ENCODE data around the gene TCF12. TPM values are rescaled to one million over a fixed set of nuclear protein-coding genes. Genes with fewer than 3 reads are reported as not detected.

The TCF12 gene
- total RNA-seq, 1 donor from 2014 or later: 112 TPM

DNA sequence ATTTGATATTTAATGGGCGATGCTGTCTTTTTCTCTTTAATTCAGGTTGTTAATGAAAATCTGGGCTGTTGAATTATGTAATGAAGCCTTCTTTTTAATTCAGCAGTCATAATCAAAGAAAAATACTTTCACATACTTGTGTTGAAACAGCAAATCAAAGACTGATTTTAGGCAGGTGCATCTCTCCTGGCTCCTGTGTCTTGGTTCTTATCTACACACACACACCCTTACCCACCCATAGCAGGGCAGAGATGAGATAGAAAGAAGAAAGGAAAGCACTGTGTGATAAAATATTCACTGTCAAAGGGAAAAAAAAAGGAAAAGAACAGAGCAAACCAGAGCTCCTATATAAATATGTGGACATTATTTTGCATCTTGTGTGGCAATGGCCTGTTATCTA lies 327.3 kb downstream of the TCF12 start:
- Histone ChIP-seq H3K79me2 (ENCODE audit: insufficient read depth, low read length) (peaks cover 2% of the 10 kb centered on the region), H3K4me2 (ENCODE audit: low read length) (no peak overlapping the region), H4K20me1 (ENCODE audit: insufficient read depth, low read length) (no peaks in the 10 kb centered on the region), H3K4me3 (ENCODE audit: insufficient read depth, low read depth, low read length) (no peak overlapping the region), H3K36me3 (ENCODE audit: insufficient read depth, low read length) (peaks cover 32% of the 10 kb centered on the region), H2AFZ (ENCODE audit: low read depth, low read length) (no peak overlapping the region), H3K27me3 (ENCODE audit: insufficient read depth, low read length) (no peaks in the 10 kb centered on the region), H3K9ac (ENCODE audit: low read length) (no peak overlapping the region), H3K27ac (ENCODE audit: low read depth, low read length) (no peak overlapping the region), H3K9me3 (ENCODE audit: insufficient read depth, low read depth, low read length) (no peaks in the 10 kb centered on the region), H3K4me1 (ENCODE audit: insufficient read depth, low read length) (no peaks in the 10 kb centered on the region)
- Mint-ChIP-seq H3K4me3 (ENCODE audit: unreplicated experiment) (no peak overlapping the region), H3K9me3 (ENCODE audit: unreplicated experiment) (no peaks in the 10 kb centered on the region), H3K4me1 (ENCODE audit: low read depth, unreplicated experiment) (peaks cover 21% of the 10 kb centered on the region), H3K27ac (ENCODE audit: unreplicated experiment) (peak overlapping the region; percentile 63), H3K36me3 (ENCODE audit: low read depth, unreplicated experiment) (no peaks in the 10 kb centered on the region), H3K27me3 (ENCODE audit: low read depth, unreplicated experiment) (no peaks in the 10 kb centered on the region)
- DNase-seq (ENCODE audit: low read depth) (no peak), FAIRE-seq (no peak)
- no peak for TF ChIP-seq EZH2 (IDR thresholded peaks at IDR 0.05; ENCODE audit: insufficient read depth, low read length)
- TF ChIP-seq, protein P1, sequence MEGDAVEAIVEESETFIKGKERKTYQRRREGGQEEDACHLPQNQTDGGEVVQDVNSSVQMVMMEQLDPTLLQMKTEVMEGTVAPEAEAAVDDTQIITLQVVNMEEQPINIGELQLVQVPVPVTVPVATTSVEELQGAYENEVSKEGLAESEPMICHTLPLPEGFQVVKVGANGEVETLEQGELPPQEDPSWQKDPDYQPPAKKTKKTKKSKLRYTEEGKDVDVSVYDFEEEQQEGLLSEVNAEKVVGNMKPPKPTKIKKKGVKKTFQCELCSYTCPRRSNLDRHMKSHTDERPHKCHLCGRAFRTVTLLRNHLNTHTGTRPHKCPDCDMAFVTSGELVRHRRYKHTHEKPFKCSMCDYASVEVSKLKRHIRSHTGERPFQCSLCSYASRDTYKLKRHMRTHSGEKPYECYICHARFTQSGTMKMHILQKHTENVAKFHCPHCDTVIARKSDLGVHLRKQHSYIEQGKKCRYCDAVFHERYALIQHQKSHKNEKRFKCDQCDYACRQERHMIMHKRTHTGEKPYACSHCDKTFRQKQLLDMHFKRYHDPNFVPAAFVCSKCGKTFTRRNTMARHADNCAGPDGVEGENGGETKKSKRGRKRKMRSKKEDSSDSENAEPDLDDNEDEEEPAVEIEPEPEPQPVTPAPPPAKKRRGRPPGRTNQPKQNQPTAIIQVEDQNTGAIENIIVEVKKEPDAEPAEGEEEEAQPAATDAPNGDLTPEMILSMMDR (IDR thresholded peaks at IDR 0.05; ENCODE audit: insufficient read depth, low read depth, low read length): no peak

DNA sequence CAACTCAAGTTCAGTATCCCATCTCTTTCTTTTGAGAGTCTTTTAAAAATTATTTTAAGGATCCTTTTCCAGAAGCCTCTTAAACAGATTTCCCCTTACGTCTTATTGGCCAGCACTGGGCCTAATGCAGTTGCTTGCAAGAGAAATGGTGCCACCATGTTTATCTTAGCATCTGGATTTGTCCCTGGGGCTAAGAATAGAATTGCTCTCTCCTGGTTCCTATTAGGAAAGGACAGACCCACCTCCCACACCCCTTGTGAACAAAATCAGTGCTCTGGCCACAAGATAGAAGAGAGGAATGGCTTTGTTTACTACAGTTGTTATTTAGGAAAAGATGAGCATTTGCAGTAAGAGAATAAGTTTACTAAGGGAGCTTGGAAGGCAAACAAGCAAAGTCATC lies 329.6 kb downstream of the TCF12 start:
- no peaks in the 10 kb centered on the region for H3K27me3 ChIP-seq (ENCODE audit: insufficient read depth, low read length)
- H2AFZ ChIP-seq (ENCODE audit: low read depth, low read length): no peak overlapping the region
- no peak for DNase-seq (ENCODE audit: low read depth)
- H3K27ac Mint-ChIP-seq (ENCODE audit: unreplicated experiment): no peak overlapping the region
- no peak for TF ChIP-seq EZH2 (IDR thresholded peaks at IDR 0.05; ENCODE audit: insufficient read depth, low read length)
- TF ChIP-seq, protein P1 (IDR thresholded peaks at IDR 0.05; ENCODE audit: insufficient read depth, low read depth, low read length): no peak
- no peak for FAIRE-seq
- no peak overlapping the region for H3K4me2 ChIP-seq (ENCODE audit: low read length)
- no peaks in the 10 kb centered on the region for H4K20me1 ChIP-seq (ENCODE audit: insufficient read depth, low read length)
- H3K4me1 Mint-ChIP-seq (ENCODE audit: low read depth, unreplicated experiment): peaks cover 21% of the 10 kb centered on the region
- no peak overlapping the region for H3K27ac ChIP-seq (ENCODE audit: low read depth, low read length)
- H3K9me3 Mint-ChIP-seq (ENCODE audit: unreplicated experiment): no peaks in the 10 kb centered on the region
- H3K9me3 ChIP-seq (ENCODE audit: insufficient read depth, low read depth, low read length): peaks cover 2% of the 10 kb centered on the region
- H3K79me2 ChIP-seq (ENCODE audit: insufficient read depth, low read length): no peaks in the 10 kb centered on the region
- no peak overlapping the region for H3K4me3 Mint-ChIP-seq (ENCODE audit: unreplicated experiment)
- H3K4me1 ChIP-seq (ENCODE audit: insufficient read depth, low read length): peaks cover 5% of the 10 kb centered on the region
- no peaks in the 10 kb centered on the region for H3K27me3 Mint-ChIP-seq (ENCODE audit: low read depth, unreplicated experiment)
- no peak overlapping the region for H3K4me3 ChIP-seq (ENCODE audit: insufficient read depth, low read depth, low read length)
- no peak overlapping the region for H3K9ac ChIP-seq (ENCODE audit: low read length)
- peaks cover 32% of the 10 kb centered on the region for H3K36me3 ChIP-seq (ENCODE audit: insufficient read depth, low read length)
- H3K36me3 Mint-ChIP-seq (ENCODE audit: low read depth, unreplicated experiment): peaks cover 2% of the 10 kb centered on the region

DNA sequence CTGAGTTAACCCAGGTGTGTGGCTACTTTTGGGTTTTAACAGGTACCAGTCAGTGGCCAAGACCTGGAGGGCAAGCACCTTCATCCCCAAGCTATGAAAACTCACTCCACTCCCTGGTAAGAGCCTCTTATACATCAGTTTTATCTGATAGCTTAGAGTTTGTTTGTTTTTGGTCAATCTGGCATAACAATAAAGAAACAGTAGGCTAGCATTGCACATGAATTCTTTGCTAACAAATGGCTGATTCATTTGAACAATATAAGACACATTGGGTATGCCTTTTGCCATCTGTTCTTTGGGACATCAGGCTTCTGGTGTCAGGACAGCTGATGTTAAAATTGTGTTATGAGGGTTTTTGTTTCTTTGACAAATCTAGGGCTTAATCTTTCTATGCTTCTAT lies 332.9 kb downstream of the TCF12 start:
- no peak overlapping the region for H3K4me3 Mint-ChIP-seq (ENCODE audit: unreplicated experiment)
- TF ChIP-seq EZH2 (IDR thresholded peaks at IDR 0.05; ENCODE audit: insufficient read depth, low read length): no peak
- TF ChIP-seq, protein P1 (IDR thresholded peaks at IDR 0.05; ENCODE audit: insufficient read depth, low read depth, low read length): no peak
- peak; percentile 43 for DNase-seq (ENCODE audit: low read depth)
- Histone ChIP-seq H3K4me3 (ENCODE audit: insufficient read depth, low read depth, low read length) (no peak overlapping the region), H3K36me3 (ENCODE audit: insufficient read depth, low read length) (peaks cover 26% of the 10 kb centered on the region), H3K79me2 (ENCODE audit: insufficient read depth, low read length) (no peaks in the 10 kb centered on the region), H3K27me3 (ENCODE audit: insufficient read depth, low read length) (no peaks in the 10 kb centered on the region), H3K27ac (ENCODE audit: low read depth, low read length) (peak overlapping the region; percentile 49), H3K4me2 (ENCODE audit: low read length) (peak overlapping the region; percentile 65), H4K20me1 (ENCODE audit: insufficient read depth, low read length) (no peaks in the 10 kb centered on the region), H3K9ac (ENCODE audit: low read length) (peak overlapping the region; percentile 24), H2AFZ (ENCODE audit: low read depth, low read length) (no peak overlapping the region), H3K9me3 (ENCODE audit: insufficient read depth, low read depth, low read length) (peaks cover 2% of the 10 kb centered on the region), H3K4me1 (ENCODE audit: insufficient read depth, low read length) (peaks cover 5% of the 10 kb centered on the region)
- no peaks in the 10 kb centered on the region for H3K9me3 Mint-ChIP-seq (ENCODE audit: unreplicated experiment)
- no peaks in the 10 kb centered on the region for H3K27me3 Mint-ChIP-seq (ENCODE audit: low read depth, unreplicated experiment)
- H3K36me3 Mint-ChIP-seq (ENCODE audit: low read depth, unreplicated experiment): peaks cover 2% of the 10 kb centered on the region
- no peak overlapping the region for H3K27ac Mint-ChIP-seq (ENCODE audit: unreplicated experiment)
- no peak for FAIRE-seq
- H3K4me1 Mint-ChIP-seq (ENCODE audit: low read depth, unreplicated experiment): peaks cover 7% of the 10 kb centered on the region
